Mammary microvascular endothelial cell (primary cell): ENCODE results near the gene NIBAN1. TPM values are rescaled to one million over a fixed set of nuclear protein-coding genes. Genes with fewer than 3 reads are reported as not detected.

Experiments
- total RNA-seq: library from RNA; depleted of rRNA; stranded (reverse); fragments of >200 nt; gene quantifications from 2 replicates; pipeline ENCODE4 v1.2.3, GENCODE V29; 2015

NIBAN1 gene, protein sequence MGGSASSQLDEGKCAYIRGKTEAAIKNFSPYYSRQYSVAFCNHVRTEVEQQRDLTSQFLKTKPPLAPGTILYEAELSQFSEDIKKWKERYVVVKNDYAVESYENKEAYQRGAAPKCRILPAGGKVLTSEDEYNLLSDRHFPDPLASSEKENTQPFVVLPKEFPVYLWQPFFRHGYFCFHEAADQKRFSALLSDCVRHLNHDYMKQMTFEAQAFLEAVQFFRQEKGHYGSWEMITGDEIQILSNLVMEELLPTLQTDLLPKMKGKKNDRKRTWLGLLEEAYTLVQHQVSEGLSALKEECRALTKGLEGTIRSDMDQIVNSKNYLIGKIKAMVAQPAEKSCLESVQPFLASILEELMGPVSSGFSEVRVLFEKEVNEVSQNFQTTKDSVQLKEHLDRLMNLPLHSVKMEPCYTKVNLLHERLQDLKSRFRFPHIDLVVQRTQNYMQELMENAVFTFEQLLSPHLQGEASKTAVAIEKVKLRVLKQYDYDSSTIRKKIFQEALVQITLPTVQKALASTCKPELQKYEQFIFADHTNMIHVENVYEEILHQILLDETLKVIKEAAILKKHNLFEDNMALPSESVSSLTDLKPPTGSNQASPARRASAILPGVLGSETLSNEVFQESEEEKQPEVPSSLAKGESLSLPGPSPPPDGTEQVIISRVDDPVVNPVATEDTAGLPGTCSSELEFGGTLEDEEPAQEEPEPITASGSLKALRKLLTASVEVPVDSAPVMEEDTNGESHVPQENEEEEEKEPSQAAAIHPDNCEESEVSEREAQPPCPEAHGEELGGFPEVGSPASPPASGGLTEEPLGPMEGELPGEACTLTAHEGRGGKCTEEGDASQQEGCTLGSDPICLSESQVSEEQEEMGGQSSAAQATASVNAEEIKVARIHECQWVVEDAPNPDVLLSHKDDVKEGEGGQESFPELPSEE
- 19.1 and 19.3 TPM in 2 replicates for total RNA-seq

DNA sequence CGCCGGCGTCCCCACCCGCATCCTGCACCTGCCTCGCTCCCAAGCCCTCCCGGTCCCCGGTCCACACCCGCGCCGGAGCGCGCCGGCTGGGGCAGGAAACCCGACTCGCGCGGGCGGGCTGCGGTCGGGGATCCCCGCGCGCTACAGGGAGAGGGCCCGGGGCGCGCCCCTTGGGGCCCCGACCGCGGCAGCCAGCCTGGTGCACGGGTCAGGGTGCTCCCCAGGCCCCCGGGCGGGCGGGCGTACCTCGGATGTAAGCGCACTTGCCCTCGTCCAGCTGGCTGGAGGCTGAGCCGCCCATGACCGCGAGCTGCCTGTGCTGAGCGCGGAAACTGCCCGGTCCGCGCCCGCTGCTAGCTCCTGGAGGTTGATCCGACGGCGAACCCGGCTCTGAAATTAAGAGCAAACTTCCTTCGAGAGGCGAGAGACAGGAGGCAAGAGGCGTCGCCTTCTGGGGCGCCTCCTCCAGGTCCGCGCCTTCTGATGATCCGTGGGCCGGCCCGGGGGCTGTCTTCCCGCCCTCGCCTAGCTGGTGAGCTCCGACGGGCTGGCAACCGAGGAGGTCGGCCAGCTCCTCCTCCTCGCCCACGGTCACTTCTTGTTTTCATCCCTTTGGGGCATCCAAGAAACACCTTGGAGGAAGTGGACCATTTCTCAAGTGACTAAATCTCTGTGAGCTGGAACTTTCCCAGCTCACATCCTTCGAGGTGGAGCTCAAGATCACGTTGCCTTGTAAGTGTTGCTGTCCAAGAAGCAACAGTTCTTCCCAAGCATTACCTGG is at the start of gene NIBAN1:
NIBAN1 (minus strand) TSS at position 453 of the 781 bp plus-strand sequence; CDS start at position 301, 152 bp downstream.

Other genes with a start within 250 kb of the NIBAN1 start
- gene EDEM3, start 219.7 kb downstream of the NIBAN1 start, total RNA-seq: 18.3 and 25.9 TPM in 2 replicates
- gene RNF2, start 71.0 kb upstream of the NIBAN1 start, total RNA-seq: 11.5 and 12.9 TPM in 2 replicates
- 11.7 and 14.6 TPM in 2 replicates for gene TRMT1L, start 182.4 kb upstream of the NIBAN1 start, total RNA-seq
- 3.8 and 4.5 TPM in 2 replicates for gene SWT1, start 182.7 kb upstream of the NIBAN1 start, total RNA-seq